GM23248 (cell line): ENCODE measurements around the gene MBIP.

Experiments used
- EZH2 ChIP-seq: fragments of 200-600 bp; sonication (generic); IDR thresholded peaks from 2 replicates; pipeline ENCODE4 v1.6.1; 2018; ENCODE audit warnings: antibody characterized with exemption, mild to moderate bottlenecking; ENCODE audit not compliant: insufficient read depth, poor library complexity, severe bottlenecking
- EZH2phosphoT487 ChIP-seq: fragments of 200-600 bp; sonication (generic); IDR thresholded peaks from 2 replicates; pipeline ENCODE4 v1.6.1; 2018; ENCODE audit warnings: antibody characterized with exemption, moderate library complexity, mild to moderate bottlenecking, low read depth; ENCODE audit not compliant: insufficient read depth

DNA sequence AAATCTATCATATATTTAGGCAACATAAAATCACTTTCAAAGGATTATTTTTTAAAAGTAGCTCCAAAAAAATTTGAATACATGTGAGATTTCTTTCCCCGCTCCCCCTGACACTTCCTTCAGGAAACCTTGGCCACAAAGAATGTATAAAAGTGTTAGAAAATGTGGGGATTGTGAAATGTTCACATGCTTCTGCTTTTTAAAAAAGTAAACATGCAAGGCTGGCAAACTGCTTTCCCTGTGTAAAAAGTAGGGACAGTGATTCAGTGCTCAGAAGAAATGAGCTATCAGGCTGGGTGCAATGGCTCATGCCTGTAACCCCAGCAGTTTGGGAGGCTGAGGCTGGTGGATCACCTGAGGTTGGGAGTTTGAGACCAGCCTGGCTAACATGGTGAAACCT, 26.6 kb downstream of the MBIP start:
- TF ChIP-seq EZH2 = no peak
- TF ChIP-seq EZH2phosphoT487 = no peak
